Spleen (tissue), 7 donors: Measurements from ENCODE around the gene RPGRIP1L.

Experiments
- CTCF ChIP-seq, 11 experiments: fragments of 200-600 bp in 7 of 11; fragments of 450-650 bp in 4 of 11; sonication (generic) in 4 of 11; IDR thresholded peaks in 8 of 11; conservative IDR thresholded peaks in 3 of 11; 1 replicate in 7 of 11; 2 replicates in 4 of 11; pipeline versions ENCODE4 v1.4.0 to v1.8.0; 2016 to 2021; ENCODE audit warnings: antibody characterized with exemption in 11 of 11, inconsistent platforms in 4 of 11, mild to moderate bottlenecking in 1 of 11
- POLR2A ChIP-seq, 3 donors: fragments of 450-650 bp; IDR thresholded peaks; one replicate each; pipeline ENCODE4 v1.5.1; 2017; ENCODE audit warnings: antibody characterized with exemption in 3 of 3, mild to moderate bottlenecking in 1 of 3
- POLR2AphosphoS5 ChIP-seq, 3 donors: sonication (generic); formaldehyde crosslinking; IDR thresholded peaks; one replicate each; pipeline ENCODE4 v1.5.1; 2017; ENCODE audit warnings: antibody characterized with exemption in 3 of 3
- donor health status: DM: no; HTN: no; CAD: no; lungs with moderate emphysema.
- donor health status: DM: no; HTN: no; CAD: no.
- donor health status: DM: no; HTN: no; CAD: no.

GRCh38 chr16:53744449-53744848 lies 40.8 kb upstream of the RPGRIP1L start:
- no peak for TF ChIP-seq POLR2AphosphoS5 (IDR thresholded peaks at IDR 0.05)
- no peak for TF ChIP-seq POLR2A (IDR thresholded peaks at IDR 0.05)
- TF ChIP-seq CTCF (IDR thresholded peaks at IDR 0.05 in 8 of 11, conservative IDR thresholded peaks at IDR 0.05 in 3 of 11) = no peak
